ENCODE data around the gene NECTIN1. TPM values are rescaled to one million over a fixed set of nuclear protein-coding genes. Genes with fewer than 3 reads are reported as not detected.

NECTIN1 gene
- total RNA-seq, 6 donors from 2014 or later, result 1.4 to 12.6 (median 7.6) TPM

DNA sequence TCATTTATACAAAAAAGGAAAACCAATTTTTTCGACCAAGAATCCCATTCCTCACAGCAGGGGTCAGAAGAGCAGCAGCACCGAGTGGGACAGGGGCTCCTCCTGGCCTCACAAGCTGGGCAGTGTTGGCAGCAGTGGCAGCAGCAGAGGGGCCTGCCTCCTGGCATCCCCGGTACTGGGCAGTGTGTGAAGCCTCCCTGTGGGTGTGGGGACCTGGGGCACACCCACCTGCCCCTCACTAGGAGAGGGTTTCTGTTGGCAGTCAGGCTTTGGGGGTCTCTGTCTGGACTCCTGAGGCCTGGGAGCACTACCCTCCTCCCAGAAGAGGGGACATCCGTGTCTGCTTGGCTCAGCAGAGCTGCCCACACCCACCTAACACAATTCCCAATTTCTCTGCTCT lies 67.8 kb downstream of the NECTIN1 start:
- Histone ChIP-seq H3K4me1 (no peaks in the 10 kb centered on the region), H3K27ac (no peak overlapping the region), H3K27me3 (no peaks in the 10 kb centered on the region), H3K9me3 (no peaks in the 10 kb centered on the region), H3K4me3 (no peak overlapping the region), H3K36me3 (no peaks in the 10 kb centered on the region)
- DNase-seq (no peak), ATAC-seq (ENCODE audit: low FRiP score in 2 of 2) (no peak)
- 70% methylated on average over 2 to 4 of the region's 4 CpGs for WGBS, 2 donors
- TF ChIP-seq EP300 (IDR thresholded peaks at IDR 0.05) (no peak), POLR2A (IDR thresholded peaks at IDR 0.05) (no peak), POLR2AphosphoS5 (IDR thresholded peaks at IDR 0.05) (no peak)

DNA sequence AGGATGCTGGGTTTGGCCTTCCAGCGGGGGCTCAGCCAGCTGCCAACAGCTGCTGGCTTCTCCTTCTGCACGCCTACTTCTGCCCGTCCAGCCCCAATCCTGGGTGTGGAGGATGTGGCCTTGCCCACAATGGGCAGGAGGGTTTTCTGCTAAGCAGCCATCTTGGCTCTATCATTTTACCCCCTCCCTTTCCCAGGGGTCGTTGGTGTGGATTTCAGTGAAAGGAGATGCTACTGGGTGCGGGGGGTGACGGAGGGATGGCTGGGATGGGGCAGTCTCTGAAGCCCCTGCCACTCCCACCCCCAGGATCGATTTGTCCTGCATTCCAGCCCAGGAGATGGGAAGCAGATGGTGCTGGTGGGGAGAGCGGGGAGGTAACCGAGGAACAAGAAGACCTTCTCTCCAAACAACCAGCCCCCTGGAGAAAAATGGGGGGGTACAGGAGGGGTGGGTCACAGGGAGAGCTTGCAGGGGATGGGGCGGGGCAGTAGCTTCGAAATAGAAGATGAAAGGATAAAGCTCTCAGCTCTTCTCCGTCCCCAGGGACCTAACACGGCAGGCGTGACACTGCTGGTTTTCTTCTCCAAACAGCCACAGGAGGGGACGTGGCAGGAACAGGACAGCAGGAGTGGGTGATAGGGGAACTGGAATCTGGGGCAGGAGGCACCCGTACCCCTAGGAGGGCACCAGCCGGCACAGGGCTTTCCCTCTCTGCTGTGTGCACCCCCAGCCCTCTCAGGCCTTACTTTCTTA lies 68.9 kb downstream of the NECTIN1 start:
- no peak for DNase-seq
- Histone ChIP-seq H3K36me3 (no peaks in the 10 kb centered on the region), H3K4me3 (no peak overlapping the region), H3K27ac (no peak overlapping the region), H3K27me3 (no peaks in the 10 kb centered on the region), H3K9me3 (no peaks in the 10 kb centered on the region), H3K4me1 (no peaks in the 10 kb centered on the region)
- 66 to 74% methylated on average over 17 of the region's 17 CpGs for WGBS, 2 donors
- TF ChIP-seq POLR2A (IDR thresholded peaks at IDR 0.05) (no peak), POLR2AphosphoS5 (IDR thresholded peaks at IDR 0.05) (no peak), EP300 (IDR thresholded peaks at IDR 0.05) (no peak)
- TF ChIP-seq, protein P1, sequence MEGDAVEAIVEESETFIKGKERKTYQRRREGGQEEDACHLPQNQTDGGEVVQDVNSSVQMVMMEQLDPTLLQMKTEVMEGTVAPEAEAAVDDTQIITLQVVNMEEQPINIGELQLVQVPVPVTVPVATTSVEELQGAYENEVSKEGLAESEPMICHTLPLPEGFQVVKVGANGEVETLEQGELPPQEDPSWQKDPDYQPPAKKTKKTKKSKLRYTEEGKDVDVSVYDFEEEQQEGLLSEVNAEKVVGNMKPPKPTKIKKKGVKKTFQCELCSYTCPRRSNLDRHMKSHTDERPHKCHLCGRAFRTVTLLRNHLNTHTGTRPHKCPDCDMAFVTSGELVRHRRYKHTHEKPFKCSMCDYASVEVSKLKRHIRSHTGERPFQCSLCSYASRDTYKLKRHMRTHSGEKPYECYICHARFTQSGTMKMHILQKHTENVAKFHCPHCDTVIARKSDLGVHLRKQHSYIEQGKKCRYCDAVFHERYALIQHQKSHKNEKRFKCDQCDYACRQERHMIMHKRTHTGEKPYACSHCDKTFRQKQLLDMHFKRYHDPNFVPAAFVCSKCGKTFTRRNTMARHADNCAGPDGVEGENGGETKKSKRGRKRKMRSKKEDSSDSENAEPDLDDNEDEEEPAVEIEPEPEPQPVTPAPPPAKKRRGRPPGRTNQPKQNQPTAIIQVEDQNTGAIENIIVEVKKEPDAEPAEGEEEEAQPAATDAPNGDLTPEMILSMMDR (IDR thresholded peaks at IDR 0.05), result no peak
- ATAC-seq (ENCODE audit: low FRiP score in 2 of 2), result no peak

DNA sequence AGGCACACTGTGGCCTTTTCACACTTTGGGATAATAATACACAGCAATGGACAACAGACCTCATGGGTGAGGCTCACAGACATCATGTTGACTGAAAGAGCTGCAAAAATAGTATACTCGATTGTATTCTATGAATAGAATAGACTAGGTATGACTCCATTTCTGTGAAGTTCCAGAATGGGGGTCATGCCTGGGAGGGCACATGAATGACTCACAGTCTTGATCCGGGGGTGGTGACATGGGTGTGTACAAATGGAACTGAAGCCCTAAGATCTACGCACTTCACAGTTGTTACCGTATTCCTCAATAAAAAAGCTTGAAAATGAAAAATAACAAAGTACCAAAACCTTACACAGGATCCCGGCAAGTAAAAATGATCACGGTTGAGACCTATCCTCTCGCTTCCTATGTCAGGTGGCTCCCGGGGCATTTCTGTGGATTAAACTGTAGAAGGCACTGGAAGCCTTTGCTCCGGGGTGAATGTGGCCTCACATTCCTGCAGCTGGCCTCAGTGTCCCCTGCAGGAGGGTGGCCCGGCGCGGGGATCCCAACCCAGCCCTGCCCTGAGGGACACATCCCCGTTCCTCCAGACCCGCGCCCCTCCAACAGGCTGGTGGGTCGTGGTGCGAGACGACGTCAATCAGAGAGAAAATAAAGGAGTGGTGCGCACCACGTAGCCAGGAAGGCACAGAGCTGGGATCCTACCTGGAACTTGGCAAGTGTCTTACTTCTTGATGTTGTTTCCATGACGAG lies 75.9 kb downstream of the NECTIN1 start:
- Histone ChIP-seq H3K9me3 (no peaks in the 10 kb centered on the region), H3K4me1 (peaks cover 0 to 3% (median 0%) of the 10 kb centered on the region in 4 donors), H3K27ac (no peak overlapping the region), H3K36me3 (no peaks in the 10 kb centered on the region), H3K27me3 (no peaks in the 10 kb centered on the region), H3K4me3 (no peak overlapping the region)
- WGBS, 2 donors, result 81 to 91% methylated on average over 11 to 22 of the region's 22 CpGs
- DNase-seq, result peak in 1 of 2 donors; percentile 60
- ATAC-seq (ENCODE audit: low FRiP score in 2 of 2), result no peak
- no peak for TF ChIP-seq EP300 (IDR thresholded peaks at IDR 0.05)
- TF ChIP-seq, protein P1 (IDR thresholded peaks at IDR 0.05), result no peak
- TF ChIP-seq POLR2A (IDR thresholded peaks at IDR 0.05), result no peak
- no peak for TF ChIP-seq POLR2AphosphoS5 (IDR thresholded peaks at IDR 0.05)

DNA sequence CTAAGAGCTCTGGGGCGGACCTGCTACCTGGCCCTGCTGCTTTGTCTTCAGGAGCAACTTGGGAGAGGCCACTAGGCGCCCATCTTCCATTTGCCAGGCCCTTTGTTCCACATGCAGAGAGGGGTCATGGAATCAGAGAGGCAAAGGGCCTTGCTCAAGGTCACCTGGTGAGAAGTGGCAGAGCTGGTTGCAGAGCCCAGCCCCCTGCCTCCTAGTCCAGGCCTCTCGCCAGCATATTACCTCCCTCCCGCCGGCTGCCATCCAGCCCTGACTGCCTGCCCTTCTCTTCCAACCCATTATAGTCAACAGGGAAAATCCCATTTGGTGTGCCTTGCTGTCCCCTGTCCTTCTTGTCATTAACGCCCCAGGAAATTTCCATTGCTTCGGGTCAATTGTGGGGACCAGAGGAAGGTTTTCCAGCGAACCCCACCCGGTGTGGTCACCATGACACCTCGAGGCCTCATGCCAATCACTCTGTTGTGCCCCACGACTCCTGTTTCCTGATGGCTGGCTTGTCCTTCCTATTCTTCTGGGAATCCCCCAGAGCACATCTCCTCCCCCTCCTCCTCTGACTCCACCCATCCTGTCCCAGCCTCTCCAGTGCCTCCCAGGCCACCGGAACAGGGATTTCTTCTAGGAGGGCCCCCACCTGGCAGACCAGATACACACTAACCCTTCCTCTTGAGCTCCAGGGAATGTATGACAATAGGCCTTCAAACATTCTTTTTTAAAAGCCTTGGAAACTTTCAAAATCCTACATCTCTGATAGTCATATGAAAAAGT lies 77.0 kb downstream of the NECTIN1 start:
- ATAC-seq (ENCODE audit: low FRiP score in 2 of 2) (no peak), DNase-seq (no peak)
- H3K4me3 ChIP-seq, result no peak overlapping the region
- WGBS, 2 donors, result 62 to 76% methylated on average over 12 of the region's 12 CpGs
- no peak overlapping the region for H3K27ac ChIP-seq
- H3K4me1 ChIP-seq, result peaks cover 0 to 3% (median 0%) of the 10 kb centered on the region in 4 donors
- no peak for TF ChIP-seq POLR2A (IDR thresholded peaks at IDR 0.05)
- TF ChIP-seq, protein P1 (IDR thresholded peaks at IDR 0.05), result no peak
- TF ChIP-seq POLR2AphosphoS5 (IDR thresholded peaks at IDR 0.05), result peak in 1 of 2 donors; percentile 14
- TF ChIP-seq EP300 (IDR thresholded peaks at IDR 0.05), result no peak
- H3K9me3 ChIP-seq, result no peaks in the 10 kb centered on the region
- no peaks in the 10 kb centered on the region for H3K36me3 ChIP-seq
- no peaks in the 10 kb centered on the region for H3K27me3 ChIP-seq

DNA sequence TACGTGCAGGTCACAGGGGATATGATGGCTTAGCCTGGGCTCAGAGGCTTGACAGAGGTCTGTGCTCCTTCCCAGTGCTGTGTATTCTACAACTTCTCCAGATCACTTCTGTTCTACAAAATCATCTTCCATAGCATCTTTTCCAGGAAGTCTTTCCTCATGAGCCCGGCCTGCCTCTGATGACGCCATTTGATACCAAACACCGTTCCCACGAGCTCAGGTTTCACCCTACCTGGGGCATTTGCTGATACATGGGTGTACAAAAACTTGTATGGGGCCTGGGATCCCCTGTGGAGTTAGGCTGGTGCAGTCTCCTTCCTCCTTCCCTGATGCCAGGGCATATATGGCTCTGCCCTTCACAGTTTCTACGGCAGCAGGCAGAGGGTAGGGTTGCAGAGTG lies 78.7 kb downstream of the NECTIN1 start:
- Histone ChIP-seq H3K27ac (no peak overlapping the region), H3K4me3 (no peak overlapping the region), H3K4me1 (peaks cover 0 to 3% (median 0%) of the 10 kb centered on the region in 4 donors), H3K27me3 (no peaks in the 10 kb centered on the region), H3K36me3 (no peaks in the 10 kb centered on the region), H3K9me3 (no peaks in the 10 kb centered on the region)
- 65 to 80% methylated on average over 6 of the region's 6 CpGs for WGBS, 2 donors
- ATAC-seq (ENCODE audit: low FRiP score in 2 of 2), result no peak
- TF ChIP-seq POLR2A (IDR thresholded peaks at IDR 0.05) (no peak), EP300 (IDR thresholded peaks at IDR 0.05) (no peak), POLR2AphosphoS5 (IDR thresholded peaks at IDR 0.05) (no peak)
- TF ChIP-seq, protein P1 (IDR thresholded peaks at IDR 0.05), result no peak
- no peak for DNase-seq

Data from upper lobe of left lung (tissue), 6 donors.